Measurements from ENCODE around the gene FAM98C. TPM values are rescaled to one million over a fixed set of nuclear protein-coding genes. Genes with fewer than 3 reads are reported as not detected.

Gene FAM98C
- total and polyA plus RNA-seq, 2 of the 13 experiments (the other 11 are each of a cell fraction or from before 2014, with no cell fraction given): 10.0 to 11.5 TPM

GRCh38 chr19:38455031-38455430, 52.1 kb downstream of the FAM98C start (continued):
- no peak for TF ChIP-seq ZXDC (CRISPR knock-in tag; IDR thresholded peaks at IDR 0.05)
- no peak for TF ChIP-seq ZFP1 (CRISPR knock-in tag; IDR thresholded peaks at IDR 0.05)
- no peak for TF ChIP-seq ZNF646 (CRISPR knock-in tag; IDR thresholded peaks at IDR 0.05)
- no peak for TF ChIP-seq SP2 (CRISPR knock-in tag; IDR thresholded peaks at IDR 0.05)
- TF ChIP-seq ZNF816 (CRISPR knock-in tag; IDR thresholded peaks at IDR 0.05; ENCODE audit: borderline replicate concordance): no peak
- no peak for TF ChIP-seq ZNF24 (IDR thresholded peaks at IDR 0.05)
- no peak for TF ChIP-seq ZNF275 (CRISPR knock-in tag; IDR thresholded peaks at IDR 0.05; ENCODE audit: borderline replicate concordance)
- 0 out of 2 replicates have a peak, but pooled peaks have one; percentile 32 for TF ChIP-seq ERF (CRISPR knock-in tag; IDR thresholded peaks at IDR 0.05)
- no peak for TF ChIP-seq NR2F2 (IDR thresholded peaks at IDR 0.05; ENCODE audit: borderline replicate concordance, low read depth)
- TF ChIP-seq FOXP4 (CRISPR knock-in tag; IDR thresholded peaks at IDR 0.05): no peak
- TF ChIP-seq GPBP1L1 (CRISPR knock-in tag; IDR thresholded peaks at IDR 0.05): no peak
